Hepatocyte (in vitro differentiated cells): ENCODE results near the gene DNAJB5. TPM values are rescaled to one million over a fixed set of nuclear protein-coding genes. Genes with fewer than 3 reads are reported as not detected.

ENCODE experiments used
- DNase-seq: peaks from one replicate; pipeline ENCODE4 v3.0.0-alpha.2; 2016; ENCODE audit warnings: low spot score
- H2AFZ ChIP-seq: fragments of 200-600 bp; sonication (generic); 2 replicates; pipeline ENCODE4 v1.6.0; 2016; ENCODE audit warnings: antibody characterized with exemption, mild to moderate bottlenecking
- H3K27ac ChIP-seq: fragments of 200-600 bp; sonication (generic); 2 replicates; pipeline ENCODE4 v1.5.1; 2016; ENCODE audit warnings: mild to moderate bottlenecking
- H3K27me3 ChIP-seq: fragments of 200-600 bp; sonication (generic); 2 replicates; pipeline ENCODE4 v1.6.1; 2016
- H3K36me3 ChIP-seq: fragments of 200-600 bp; sonication (generic); replicated peaks from 2 replicates; pipeline ENCODE4 v1.5.1; 2016; ENCODE audit warnings: low read depth; ENCODE audit not compliant: insufficient read depth
- H3K4me1 ChIP-seq: fragments of 200-600 bp; sonication (generic); 2 replicates; pipeline ENCODE4 v1.5.1; 2016; ENCODE audit warnings: mild to moderate bottlenecking, moderate library complexity; ENCODE audit not compliant: insufficient read depth
- H3K4me2 ChIP-seq: fragments of 200-600 bp; sonication (generic); 2 replicates; pipeline ENCODE4 v1.6.0; 2016
- H3K4me3 ChIP-seq: fragments of 200-600 bp; sonication (generic); 2 replicates; pipeline ENCODE4 v1.5.1; 2016; ENCODE audit warnings: mild to moderate bottlenecking
- H3K79me2 ChIP-seq: fragments of 200-600 bp; sonication (generic); 2 replicates; pipeline ENCODE4 v1.6.0; 2017; ENCODE audit warnings: mild to moderate bottlenecking
- H3K9me2 ChIP-seq: fragments of 200-600 bp; sonication (generic); replicated peaks from 2 replicates; pipeline ENCODE4 v1.6.0; 2017; ENCODE audit warnings: mild to moderate bottlenecking; ENCODE audit not compliant: insufficient read depth
- H3K9me3 ChIP-seq: fragments of 200-600 bp; sonication (generic); 2 replicates; pipeline ENCODE4 v1.5.1; 2016; ENCODE audit warnings: low read depth, mild to moderate bottlenecking
- H4K20me1 ChIP-seq: fragments of 200-600 bp; sonication (generic); 2 replicates; pipeline ENCODE4 v1.6.0; 2016; ENCODE audit warnings: mild to moderate bottlenecking; ENCODE audit not compliant: insufficient read depth, poor library complexity, severe bottlenecking
- EZH2 ChIP-seq: fragments of 200-600 bp; sonication (generic); IDR thresholded peaks from 2 replicates; pipeline ENCODE4 v1.6.1; 2016; ENCODE audit warnings: antibody characterized with exemption, mild to moderate bottlenecking, borderline replicate concordance
- EZH2phosphoT487 ChIP-seq: fragments of 200-600 bp; sonication (generic); IDR thresholded peaks from one replicate; pipeline ENCODE4 v1.6.1; 2018; ENCODE audit warnings: antibody characterized with exemption, mild to moderate bottlenecking, low read depth, moderate library complexity; ENCODE audit not compliant: unreplicated experiment, severe bottlenecking
- WGBS: methylation state at CpG from one replicate; pipeline ENCODE4 v1.1.6; 2016; ENCODE audit warnings: low lambda C conversion rate; ENCODE audit errors: missing lambda C conversion rate; 5-methylcytosine and 5-hydroxymethylcytosine counted together
- polyA plus RNA-seq: library from polyadenylated mRNA; unstranded; fragments of >200 nt; fragmentation: Nextera tagmentation; extraction: Ambion mirVana; gene quantifications from 2 replicates; pipeline ENCODE4 v1.2.1, GENCODE V29; 2016
- total RNA-seq: library from RNA; depleted of rRNA; stranded (reverse); fragments of >200 nt; gene quantifications from 2 replicates; pipeline ENCODE4 v1.2.3, GENCODE V29; 2014
- TF ChIP-seq, protein P1 (sequence below): fragments of 200-600 bp; sonication (generic); IDR thresholded peaks from 2 replicates; pipeline ENCODE4 v1.5.1; 2016; ENCODE audit warnings: antibody characterized with exemption, mild to moderate bottlenecking; ENCODE audit not compliant: poor library complexity

DNAJB5 gene
- total and polyA plus RNA-seq, 2 experiments from 2014 or later, result 7.0 to 7.6 TPM

DNA sequence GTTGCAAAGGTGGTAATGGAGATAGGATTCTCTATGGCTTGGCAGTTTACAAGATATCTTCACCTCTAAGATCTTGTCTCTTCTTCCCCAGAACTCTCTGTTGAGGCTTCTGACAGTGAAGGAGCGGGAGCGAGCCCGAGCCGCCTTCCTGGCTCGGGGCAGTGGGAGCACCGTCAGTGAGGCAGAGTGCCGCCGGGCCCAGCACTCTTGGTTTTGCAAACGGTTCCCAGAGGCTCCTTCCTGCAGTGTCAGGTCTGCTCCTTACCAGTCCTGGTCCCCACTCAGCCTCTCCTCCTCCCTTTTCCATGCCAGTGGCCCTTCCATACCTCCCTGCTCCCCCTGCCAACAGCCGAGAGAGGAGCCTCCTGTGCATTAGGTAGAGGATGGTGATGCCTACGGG is 12.6 kb upstream of the DNAJB5 start:
- DNase-seq, result no peak
- Histone ChIP-seq H3K9me3 (no peaks in the 10 kb centered on the region), H3K4me2 (no peak overlapping the region), H2AFZ (no peak overlapping the region), H3K36me3 (no peaks in the 10 kb centered on the region), H3K9me2 (no peaks in the 10 kb centered on the region), H3K27ac (no peak overlapping the region), H3K27me3 (peaks cover 14% of the 10 kb centered on the region), H3K4me1 (no peaks in the 10 kb centered on the region), H4K20me1 (no peaks in the 10 kb centered on the region), H3K4me3 (no peak overlapping the region), H3K79me2 (no peaks in the 10 kb centered on the region)
- WGBS, result 89% methylated on average over 11 of the region's 11 CpGs
- TF ChIP-seq EZH2 (no peak), EZH2phosphoT487 (no peak)
- TF ChIP-seq, protein P1, sequence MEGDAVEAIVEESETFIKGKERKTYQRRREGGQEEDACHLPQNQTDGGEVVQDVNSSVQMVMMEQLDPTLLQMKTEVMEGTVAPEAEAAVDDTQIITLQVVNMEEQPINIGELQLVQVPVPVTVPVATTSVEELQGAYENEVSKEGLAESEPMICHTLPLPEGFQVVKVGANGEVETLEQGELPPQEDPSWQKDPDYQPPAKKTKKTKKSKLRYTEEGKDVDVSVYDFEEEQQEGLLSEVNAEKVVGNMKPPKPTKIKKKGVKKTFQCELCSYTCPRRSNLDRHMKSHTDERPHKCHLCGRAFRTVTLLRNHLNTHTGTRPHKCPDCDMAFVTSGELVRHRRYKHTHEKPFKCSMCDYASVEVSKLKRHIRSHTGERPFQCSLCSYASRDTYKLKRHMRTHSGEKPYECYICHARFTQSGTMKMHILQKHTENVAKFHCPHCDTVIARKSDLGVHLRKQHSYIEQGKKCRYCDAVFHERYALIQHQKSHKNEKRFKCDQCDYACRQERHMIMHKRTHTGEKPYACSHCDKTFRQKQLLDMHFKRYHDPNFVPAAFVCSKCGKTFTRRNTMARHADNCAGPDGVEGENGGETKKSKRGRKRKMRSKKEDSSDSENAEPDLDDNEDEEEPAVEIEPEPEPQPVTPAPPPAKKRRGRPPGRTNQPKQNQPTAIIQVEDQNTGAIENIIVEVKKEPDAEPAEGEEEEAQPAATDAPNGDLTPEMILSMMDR, result no peak

DNA sequence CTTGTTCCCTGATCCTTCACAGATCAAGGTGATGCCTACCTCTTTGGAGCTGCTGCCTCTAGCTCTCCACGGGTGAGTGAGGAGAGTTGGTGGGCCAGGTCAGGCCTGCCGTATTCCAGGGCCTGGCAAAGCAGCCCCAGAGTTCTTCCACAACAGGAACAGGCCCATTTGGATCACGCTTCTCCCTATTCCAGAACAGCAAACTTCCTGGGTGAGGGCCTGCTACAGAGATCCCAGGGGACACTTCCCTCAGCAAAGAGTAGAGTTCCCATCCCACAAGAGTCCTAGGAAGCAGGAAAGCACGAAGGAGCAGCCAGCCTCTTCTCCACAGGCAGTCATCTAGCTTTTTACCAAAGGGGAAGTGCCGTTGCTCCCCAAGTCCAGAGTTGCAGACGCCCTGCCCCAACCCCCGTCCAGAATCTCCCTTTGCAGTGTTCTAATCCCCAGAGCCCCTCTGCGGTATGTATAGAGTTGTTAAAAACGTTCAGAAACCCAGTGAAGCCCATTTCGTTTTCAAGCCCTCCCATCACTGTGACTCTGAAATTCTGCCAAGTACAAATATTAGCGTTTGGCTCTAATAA is 9.3 kb upstream of the DNAJB5 start:
- H3K9me2 ChIP-seq, result no peaks in the 10 kb centered on the region
- 79% methylated on average over 11 of the region's 11 CpGs for WGBS
- TF ChIP-seq EZH2phosphoT487 (no peak), EZH2 (no peak)
- TF ChIP-seq, protein P1, result no peak
- H3K27me3 ChIP-seq, result peaks cover 9% of the 10 kb centered on the region
- no peak overlapping the region for H3K4me2 ChIP-seq
- no peaks in the 10 kb centered on the region for H3K79me2 ChIP-seq
- no peaks in the 10 kb centered on the region for H3K9me3 ChIP-seq
- DNase-seq, result no peak
- H3K4me3 ChIP-seq, result no peak overlapping the region
- no peaks in the 10 kb centered on the region for H3K4me1 ChIP-seq
- H3K27ac ChIP-seq, result no peak overlapping the region
- no peaks in the 10 kb centered on the region for H4K20me1 ChIP-seq
- H2AFZ ChIP-seq, result no peak overlapping the region
- no peaks in the 10 kb centered on the region for H3K36me3 ChIP-seq

DNA sequence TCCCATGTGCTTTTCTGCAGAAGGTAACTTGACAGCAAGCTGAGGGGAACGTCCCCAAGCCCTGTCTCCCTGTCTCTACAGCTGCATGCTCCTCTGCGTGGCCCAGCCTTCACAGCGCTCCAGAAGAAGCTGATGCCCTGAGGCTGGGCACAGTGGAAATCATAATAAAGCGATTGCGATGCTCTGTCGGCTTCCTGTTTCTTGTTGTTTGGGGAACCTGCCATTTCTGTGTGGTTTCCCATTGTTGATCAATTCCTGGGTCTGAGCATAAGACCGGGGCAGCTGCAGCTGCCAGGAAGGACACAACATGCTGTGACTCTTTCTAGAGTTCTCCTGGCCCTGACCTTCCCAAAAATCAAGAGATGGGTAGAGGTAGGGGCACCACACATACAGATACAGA is 7.2 kb upstream of the DNAJB5 start:
- Histone ChIP-seq H3K4me3 (no peak overlapping the region), H3K27ac (no peak overlapping the region), H3K9me2 (no peaks in the 10 kb centered on the region), H3K4me2 (no peak overlapping the region), H3K9me3 (no peaks in the 10 kb centered on the region), H2AFZ (no peak overlapping the region), H3K27me3 (peaks cover 7% of the 10 kb centered on the region), H3K79me2 (no peaks in the 10 kb centered on the region), H4K20me1 (no peaks in the 10 kb centered on the region), H3K36me3 (no peaks in the 10 kb centered on the region), H3K4me1 (no peaks in the 10 kb centered on the region)
- 75% methylated on average over 7 of the region's 7 CpGs for WGBS
- TF ChIP-seq EZH2 (no peak), EZH2phosphoT487 (no peak)
- TF ChIP-seq, protein P1, result no peak
- DNase-seq, result no peak
